Measurements from ENCODE around the gene PPP2R2C.

Gene PPP2R2C

GRCh38 chr4:6270636-6271121 lies 201.7 kb downstream of the PPP2R2C start:
- no peak for DNase-seq (ENCODE audit: extremely low read depth, low read depth)
- TF ChIP-seq CTCF (IDR thresholded peaks at IDR 0.05; ENCODE audit: low read depth, low read length) = no peak

Data from AG09319 (cell line).